ENCODE results near the gene ZMYM1. TPM values are rescaled to one million over a fixed set of nuclear protein-coding genes. Genes with fewer than 3 reads are reported as not detected.
"Not testable (repeated sequence)": the region's sequence is repeated elsewhere in the genome, so short reads cannot be mapped to it uniquely, and the experiment has no call there.

ZMYM1 gene
- total RNA-seq, 1 donor from 2014 or later, result 7.8 TPM

- H3K27me3 ChIP-seq (ENCODE audit: low read depth), result peaks cover 28% of the 10 kb centered on the region
- TF ChIP-seq, protein P1, sequence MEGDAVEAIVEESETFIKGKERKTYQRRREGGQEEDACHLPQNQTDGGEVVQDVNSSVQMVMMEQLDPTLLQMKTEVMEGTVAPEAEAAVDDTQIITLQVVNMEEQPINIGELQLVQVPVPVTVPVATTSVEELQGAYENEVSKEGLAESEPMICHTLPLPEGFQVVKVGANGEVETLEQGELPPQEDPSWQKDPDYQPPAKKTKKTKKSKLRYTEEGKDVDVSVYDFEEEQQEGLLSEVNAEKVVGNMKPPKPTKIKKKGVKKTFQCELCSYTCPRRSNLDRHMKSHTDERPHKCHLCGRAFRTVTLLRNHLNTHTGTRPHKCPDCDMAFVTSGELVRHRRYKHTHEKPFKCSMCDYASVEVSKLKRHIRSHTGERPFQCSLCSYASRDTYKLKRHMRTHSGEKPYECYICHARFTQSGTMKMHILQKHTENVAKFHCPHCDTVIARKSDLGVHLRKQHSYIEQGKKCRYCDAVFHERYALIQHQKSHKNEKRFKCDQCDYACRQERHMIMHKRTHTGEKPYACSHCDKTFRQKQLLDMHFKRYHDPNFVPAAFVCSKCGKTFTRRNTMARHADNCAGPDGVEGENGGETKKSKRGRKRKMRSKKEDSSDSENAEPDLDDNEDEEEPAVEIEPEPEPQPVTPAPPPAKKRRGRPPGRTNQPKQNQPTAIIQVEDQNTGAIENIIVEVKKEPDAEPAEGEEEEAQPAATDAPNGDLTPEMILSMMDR (IDR thresholded peaks at IDR 0.05; ENCODE audit: borderline replicate concordance), result no peak
- H3K9me3 ChIP-seq (replicated peaks), result peaks cover 5% of the 10 kb centered on the region
- H3K27ac ChIP-seq (replicated peaks), result no peak overlapping the region
- no peak overlapping the region for H3K4me3 ChIP-seq
- no peak for DNase-seq
- H3K36me3 ChIP-seq, result no peaks in the 10 kb centered on the region
- H3K4me1 ChIP-seq, result no peaks in the 10 kb centered on the region
- intact Hi-C loops (cut with micrococcal nuclease), result no loop called here
Observed at GRCh38 chr1:35058988-35059387, 20.2 kb upstream of the ZMYM1 start.

DNA sequence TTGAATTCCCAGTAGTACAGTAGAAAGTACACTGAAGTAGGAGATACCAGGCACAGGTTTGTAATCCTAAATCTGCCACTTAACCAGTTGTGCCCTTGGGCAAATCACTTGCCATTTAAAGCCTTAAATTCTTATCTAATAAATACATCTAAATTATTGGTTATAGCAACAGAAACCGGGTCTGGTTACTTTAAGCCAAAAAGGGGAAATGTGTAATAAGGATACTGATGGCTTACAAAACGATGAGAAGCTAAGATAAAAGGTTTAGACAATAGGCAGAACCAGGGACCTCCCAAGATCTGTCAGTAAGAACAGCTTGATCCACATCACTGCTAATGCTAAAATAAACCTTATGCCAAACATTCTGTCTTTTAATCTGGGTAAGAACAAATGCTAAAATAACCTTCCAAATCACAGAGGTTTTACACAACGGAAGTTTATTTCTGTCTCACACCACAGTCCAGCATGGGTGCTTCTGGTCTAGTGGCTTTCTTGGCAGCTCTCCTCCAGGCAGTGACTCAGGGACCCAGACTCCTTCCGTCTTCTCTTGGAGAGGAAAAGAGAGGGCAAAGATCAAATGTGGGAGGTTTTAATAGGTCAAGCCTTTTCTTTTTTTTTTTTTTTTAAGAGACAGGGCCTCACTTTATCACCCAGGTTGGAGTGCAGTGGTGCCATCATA lies 16.5 kb upstream of the ZMYM1 start:
- no peak for DNase-seq
- Histone ChIP-seq H3K4me1 (no peaks in the 10 kb centered on the region), H3K9me3 (replicated peaks) (peaks cover 5% of the 10 kb centered on the region), H3K27ac (replicated peaks) (no peak overlapping the region), H3K36me3 (no peaks in the 10 kb centered on the region), H3K4me3 (no peak overlapping the region), H3K27me3 (ENCODE audit: low read depth) (peaks cover 28% of the 10 kb centered on the region)
- TF ChIP-seq, protein P1 (IDR thresholded peaks at IDR 0.05; ENCODE audit: borderline replicate concordance), result no peak
- intact Hi-C loops (cut with micrococcal nuclease), result no loop called here

GRCh38 chr1:35064265-35064664 lies 14.9 kb upstream of the ZMYM1 start:
- H3K27ac ChIP-seq (replicated peaks), result no peak overlapping the region
- TF ChIP-seq, protein P1 (IDR thresholded peaks at IDR 0.05; ENCODE audit: borderline replicate concordance), result no peak
- DNase-seq, result no peak
- intact Hi-C loops (cut with micrococcal nuclease), result no loop called here
- H3K4me3 ChIP-seq, result no peak overlapping the region
- peaks cover 14% of the 10 kb centered on the region for H3K27me3 ChIP-seq (ENCODE audit: low read depth)
- no peaks in the 10 kb centered on the region for H3K4me1 ChIP-seq
- peaks cover 7% of the 10 kb centered on the region for H3K9me3 ChIP-seq (replicated peaks)
- H3K36me3 ChIP-seq, result no peaks in the 10 kb centered on the region

DNA sequence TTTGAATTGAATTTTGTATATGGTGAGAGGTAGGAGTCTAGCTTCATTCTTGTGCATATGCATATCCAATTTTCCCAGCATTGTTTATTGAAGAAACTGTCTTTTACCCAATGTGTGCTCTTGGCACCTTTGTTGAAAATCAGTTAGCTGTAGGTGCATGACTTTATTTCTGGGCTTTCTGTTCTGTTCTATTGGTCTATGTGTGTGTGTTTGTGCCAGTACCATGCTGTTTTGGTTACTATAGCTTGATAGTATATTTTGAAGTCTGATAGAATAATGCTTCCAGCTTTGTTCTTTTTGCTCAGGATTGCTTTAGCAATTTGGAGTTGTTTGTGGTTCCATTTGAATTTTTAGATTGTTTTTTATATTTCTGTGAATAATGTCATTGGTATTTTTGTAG lies 9.4 kb upstream of the ZMYM1 start:
- H3K4me3 ChIP-seq, result no peak overlapping the region
- DNase-seq, result no peak
- intact Hi-C loops (cut with micrococcal nuclease), result no loop called here
- TF ChIP-seq, protein P1 (IDR thresholded peaks at IDR 0.05; ENCODE audit: borderline replicate concordance), result no peak
- H3K36me3 ChIP-seq, result no peaks in the 10 kb centered on the region
- H3K27me3 ChIP-seq (ENCODE audit: low read depth), result peaks cover 16% of the 10 kb centered on the region
- no peak overlapping the region for H3K27ac ChIP-seq (replicated peaks)
- peaks cover 20% of the 10 kb centered on the region for H3K9me3 ChIP-seq (replicated peaks)
- H3K4me1 ChIP-seq, result no peaks in the 10 kb centered on the region

- no peaks in the 10 kb centered on the region for H3K4me1 ChIP-seq
- TF ChIP-seq, protein P1 (IDR thresholded peaks at IDR 0.05; ENCODE audit: borderline replicate concordance), result no peak
- intact Hi-C loops (cut with micrococcal nuclease), result no loop called here
- H3K9me3 ChIP-seq (replicated peaks), result peaks cover 20% of the 10 kb centered on the region
- no peak for DNase-seq
- H3K4me3 ChIP-seq, result no peak overlapping the region
- no peak overlapping the region for H3K27ac ChIP-seq (replicated peaks)
- peaks cover 35% of the 10 kb centered on the region for H3K27me3 ChIP-seq (ENCODE audit: low read depth)
- H3K36me3 ChIP-seq, result no peaks in the 10 kb centered on the region
Observed at GRCh38 chr1:35073265-35073811, 5.8 kb upstream of the ZMYM1 start.

GRCh38 chr1:35076426-35076825 lies 2.8 kb upstream of the ZMYM1 start:
- H3K27me3 ChIP-seq (ENCODE audit: low read depth), result peaks cover 28% of the 10 kb centered on the region
- H3K9me3 ChIP-seq (replicated peaks); intact Hi-C loops (cut with micrococcal nuclease); H3K4me3 ChIP-seq; H3K36me3 ChIP-seq; H3K27ac ChIP-seq (replicated peaks); DNase-seq: not testable (repeated sequence)
- H3K4me1 ChIP-seq, result peaks cover 29% of the 10 kb centered on the region

Measured in left ventricle myocardium inferior (tissue), 1 donor.